HG02678 (cell line): Measurements from ENCODE around the gene UBE2Q1.
"Not testable (repeated sequence)": the region's sequence is repeated elsewhere in the genome, so short reads cannot be mapped to it uniquely, and the experiment has no call there.

ENCODE experiments used
- ATAC-seq: cut with Tn5 transposase; IDR thresholded peaks from one replicate; pipeline ENCODE4 v1.9.1; 2021; ENCODE audit warnings: mild to moderate bottlenecking, moderate library complexity; ENCODE audit not compliant: unreplicated experiment

The UBE2Q1 gene

DNA sequence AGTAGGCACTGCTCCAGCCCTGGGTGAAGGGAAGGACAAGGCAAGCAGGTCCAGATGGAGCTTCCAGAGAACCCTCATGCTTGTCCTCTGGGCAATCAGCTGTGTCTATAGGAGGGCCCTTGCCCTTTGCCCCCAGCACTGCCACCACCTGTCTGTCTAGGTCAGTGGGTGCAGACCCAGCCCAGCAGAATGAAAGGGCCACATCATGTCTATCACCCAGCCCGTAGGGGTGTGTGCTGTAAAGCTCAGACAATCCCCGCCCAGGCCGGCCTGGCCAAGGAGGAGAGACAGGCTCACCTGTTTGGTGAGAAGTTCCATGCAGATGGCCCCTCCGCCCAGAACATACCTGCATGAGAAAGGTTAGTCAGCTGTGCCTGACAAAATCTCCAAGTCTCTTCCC lies 7.0 kb downstream of the UBE2Q1 start:
- ATAC-seq: no peak

DNA sequence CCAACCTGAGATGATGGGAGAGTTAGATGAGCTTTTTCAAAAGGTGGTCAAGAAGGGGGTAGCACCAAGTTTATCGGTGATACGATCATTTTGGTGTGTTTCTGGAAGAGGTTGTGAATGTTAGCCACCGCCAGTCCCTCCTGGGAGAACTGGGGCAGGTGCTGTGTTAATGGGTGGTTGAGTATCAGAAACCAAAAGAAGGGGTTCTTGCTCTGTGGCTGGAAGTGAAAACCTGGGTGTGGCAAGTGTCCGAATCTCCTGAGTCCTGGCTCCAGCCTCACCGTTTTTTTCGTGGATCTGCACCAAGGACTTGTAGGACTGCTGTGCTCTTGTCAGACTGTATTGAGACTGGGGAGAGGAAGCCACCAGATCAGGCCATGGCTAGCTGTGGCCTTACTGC lies 7.8 kb downstream of the UBE2Q1 start:
- no peak for ATAC-seq

DNA sequence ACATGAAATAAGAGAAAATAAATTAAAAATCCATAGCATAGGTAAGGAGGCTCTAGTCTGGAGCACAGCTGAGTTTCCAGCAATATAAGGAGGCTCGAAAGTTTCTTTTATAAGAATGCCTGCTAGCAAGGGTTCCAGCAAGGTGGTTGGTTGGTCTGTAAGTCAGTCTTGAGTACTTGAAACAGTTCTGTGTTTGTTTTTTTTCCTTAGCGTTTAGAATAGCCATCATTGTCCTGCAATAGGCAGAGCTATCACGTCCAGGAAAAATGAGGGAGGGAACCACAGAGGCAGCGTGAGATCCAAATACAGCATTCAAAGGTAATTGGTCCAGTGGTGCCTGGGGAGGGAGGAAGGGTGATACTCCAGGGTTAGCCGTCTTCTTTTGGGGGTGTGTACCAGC lies 8.4 kb downstream of the UBE2Q1 start:
- no peak for ATAC-seq

DNA sequence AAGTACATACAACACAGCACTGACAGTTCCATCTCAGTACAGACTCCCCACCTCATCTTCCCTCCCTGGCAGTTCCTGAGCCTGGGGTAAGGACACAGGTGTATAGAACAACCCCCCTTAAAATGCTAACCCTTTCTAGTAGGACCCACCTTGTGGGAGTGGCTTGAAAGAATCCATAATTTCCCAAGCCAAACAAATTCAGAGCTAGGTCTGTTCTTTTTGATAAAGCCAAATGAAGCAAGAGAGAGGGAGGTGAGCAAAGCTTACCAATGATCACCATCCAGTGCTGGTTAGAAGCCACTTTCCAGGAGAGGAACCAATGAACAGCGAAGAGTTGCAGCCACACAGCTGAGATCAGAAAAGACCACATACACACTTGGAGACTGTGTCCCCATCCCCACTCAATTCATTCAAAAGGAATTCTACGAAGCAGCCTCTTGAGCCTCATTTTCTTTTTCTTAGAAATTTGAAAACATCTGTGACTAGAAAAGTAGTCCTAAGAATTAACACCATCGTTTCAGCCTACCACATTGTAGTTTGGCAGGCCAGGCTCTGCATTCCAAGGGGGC lies 9.2 kb downstream of the UBE2Q1 start:
- ATAC-seq: no peak

DNA sequence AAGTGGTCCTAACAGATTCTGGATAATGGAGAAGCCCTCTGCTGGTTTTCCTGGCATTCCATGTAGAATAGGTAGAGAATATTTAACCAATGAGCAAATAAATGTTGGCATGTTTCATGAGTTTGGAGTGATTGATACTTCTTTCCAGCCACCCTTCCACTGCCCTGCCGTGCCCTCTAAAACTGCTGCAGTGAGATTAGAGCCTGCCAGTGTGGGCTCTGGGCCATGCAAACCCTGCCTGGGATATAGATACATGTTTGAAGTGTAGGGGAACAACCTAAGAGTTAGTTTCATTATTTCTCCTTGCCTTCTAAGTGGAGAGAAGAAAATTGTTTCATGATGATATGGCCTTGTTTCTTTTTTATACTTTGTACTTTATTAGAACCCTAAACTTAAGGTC lies 10.4 kb downstream of the UBE2Q1 start:
- no peak for ATAC-seq

DNA sequence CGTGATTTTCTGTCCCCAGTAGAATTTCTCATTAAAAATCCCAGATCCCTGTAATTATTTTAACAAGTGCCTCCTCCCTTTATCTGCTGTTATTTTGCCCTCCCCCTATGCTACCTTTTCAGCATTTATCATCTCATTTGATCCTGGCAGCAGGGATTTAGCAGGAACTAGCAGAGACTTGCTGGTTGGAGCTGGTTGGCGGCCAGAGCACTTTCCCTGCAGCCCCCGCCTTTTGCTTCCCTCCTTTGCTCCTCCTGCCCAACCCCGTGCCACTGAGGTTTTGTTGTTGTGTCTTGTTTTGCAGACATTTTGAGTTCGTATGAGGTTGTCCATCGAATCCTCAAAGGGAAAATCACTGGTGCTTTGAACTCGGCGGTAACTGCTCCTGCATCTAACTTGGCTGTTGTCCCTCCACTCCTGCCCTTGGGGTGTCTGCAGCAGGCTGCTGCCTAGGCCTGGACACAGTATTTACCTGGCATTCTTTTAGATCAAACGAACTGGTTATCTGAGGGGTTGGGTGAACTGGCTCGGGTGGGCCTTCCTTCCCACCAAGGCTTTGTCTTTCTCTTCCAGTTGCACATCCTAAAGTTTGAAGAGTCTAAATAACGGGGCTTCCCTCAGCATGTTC lies 11.2 kb downstream of the UBE2Q1 start:
- no peak for ATAC-seq

DNA sequence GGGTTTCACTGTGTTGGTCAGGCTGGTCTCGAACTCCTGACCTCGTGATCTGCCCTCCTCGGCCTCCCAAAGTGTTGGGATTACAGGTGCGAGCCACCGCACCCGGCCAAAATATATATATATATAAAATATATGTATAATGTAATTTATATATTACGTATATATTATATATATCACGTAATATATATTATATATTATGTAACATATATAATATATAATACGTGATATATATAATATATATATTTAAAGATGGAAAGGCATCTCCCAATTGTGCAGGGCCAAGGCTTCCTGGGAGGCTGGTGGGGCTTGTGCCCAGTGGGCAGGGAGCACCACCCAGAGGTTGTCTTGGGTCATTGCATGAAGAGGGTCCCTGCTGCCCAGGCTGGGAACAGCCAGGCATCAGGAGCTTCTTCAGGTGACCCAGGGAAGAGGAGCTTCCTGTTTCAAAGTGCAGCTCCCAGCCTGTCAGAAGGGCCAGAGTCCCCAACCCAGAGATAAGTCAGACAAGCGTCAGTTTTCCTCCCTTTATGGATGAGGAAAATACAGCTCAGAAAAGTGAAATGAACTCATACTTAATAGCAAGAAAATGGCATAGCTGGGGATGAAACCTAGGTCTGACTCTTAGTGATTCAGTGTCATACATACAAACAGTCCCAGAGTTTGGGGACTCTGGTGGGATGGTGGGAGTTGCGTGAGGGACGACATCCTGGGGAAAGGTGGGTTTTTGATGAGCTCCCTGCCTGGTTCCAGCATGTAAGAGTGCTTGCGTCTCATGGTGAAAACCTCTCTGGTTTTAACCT lies 12.0 kb downstream of the UBE2Q1 start:
- ATAC-seq: no peak

DNA sequence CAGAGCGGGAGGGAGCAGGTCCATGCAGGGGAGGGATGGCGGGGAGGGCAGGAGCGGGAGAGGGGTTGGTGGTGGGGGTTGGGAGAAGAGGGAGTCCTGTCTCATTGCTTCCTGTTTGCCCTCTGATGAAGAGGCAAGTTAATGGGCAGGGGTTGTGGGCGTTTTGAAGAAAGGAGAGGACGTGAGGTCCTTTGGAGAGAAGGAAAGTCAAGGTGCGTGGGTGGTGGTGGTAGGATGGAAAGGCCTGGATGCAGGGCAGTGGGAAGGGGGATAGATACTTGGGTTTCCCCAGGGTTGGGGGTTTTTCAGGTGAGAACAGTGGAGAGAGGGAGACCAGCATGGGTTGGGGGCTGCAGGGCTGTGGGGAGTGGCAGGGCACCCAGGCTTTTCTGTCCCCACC lies 17.2 kb downstream of the UBE2Q1 start:
- no peak for ATAC-seq

DNA sequence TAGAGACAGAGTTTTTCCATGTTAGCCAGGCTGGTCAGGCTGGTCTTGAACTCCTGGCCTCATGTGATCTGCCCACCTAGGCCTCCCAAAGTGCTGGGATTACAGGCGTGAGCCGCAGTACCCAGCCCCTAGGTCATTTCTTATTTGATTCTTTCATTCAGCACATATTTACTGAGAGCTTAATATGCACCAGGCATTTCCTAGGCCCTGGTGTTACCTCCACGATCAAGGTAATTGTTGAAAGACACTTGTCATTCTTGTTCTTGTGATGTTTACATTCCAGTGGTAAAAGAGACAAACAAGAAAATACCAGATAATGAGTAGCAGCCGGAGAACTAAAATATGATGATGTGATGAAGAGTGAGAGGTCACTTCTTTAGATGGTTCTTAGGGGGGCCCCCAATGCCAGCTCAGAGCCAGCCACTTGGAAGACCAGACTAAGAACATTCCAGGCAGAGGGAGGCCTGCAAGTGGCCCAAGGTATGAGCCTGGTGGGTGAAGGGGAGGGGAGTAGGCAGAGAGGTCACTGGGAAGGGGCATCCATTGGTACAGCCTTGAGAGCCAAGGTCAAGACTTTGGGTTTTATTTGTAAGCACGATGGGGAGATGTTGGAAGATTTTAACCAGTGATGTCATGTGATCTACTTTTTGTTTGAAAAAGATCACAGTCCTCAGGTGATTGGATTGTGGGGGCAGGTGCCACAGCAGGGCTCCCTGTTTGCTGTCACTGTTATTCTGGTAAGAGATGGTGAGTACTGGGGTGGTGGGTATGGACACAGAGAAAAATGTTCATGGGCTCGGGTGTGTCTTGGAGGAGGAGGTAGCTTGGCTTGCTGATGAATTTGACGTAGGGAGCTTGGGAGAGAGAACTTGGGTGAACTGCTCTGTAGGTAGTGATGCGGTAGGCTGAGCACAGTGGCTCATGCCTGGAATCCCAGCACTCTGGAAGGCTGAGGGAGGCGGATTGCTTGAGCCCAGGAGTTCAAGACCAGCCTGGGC lies 18.7 kb downstream of the UBE2Q1 start:
- no peak for ATAC-seq

DNA sequence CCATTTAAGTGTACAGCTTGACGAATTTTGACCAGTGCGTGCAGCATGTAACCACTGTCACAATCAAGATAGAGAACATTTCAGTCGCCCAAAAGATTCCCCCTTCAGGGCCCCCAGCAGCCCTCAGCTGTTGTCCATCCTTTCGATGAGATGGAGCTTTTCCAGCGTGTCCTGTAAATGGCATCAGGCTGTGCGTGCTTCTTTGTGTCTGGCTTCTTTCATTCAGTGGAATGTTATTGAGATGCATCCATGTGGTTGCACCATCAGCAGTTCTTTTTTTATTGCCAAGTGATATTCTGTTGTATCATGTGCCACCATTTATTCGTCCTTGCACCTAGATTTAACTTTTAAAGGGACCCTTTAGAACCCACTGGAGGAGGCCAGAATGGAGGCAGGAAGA lies 21.9 kb downstream of the UBE2Q1 start:
- no peak for ATAC-seq

DNA sequence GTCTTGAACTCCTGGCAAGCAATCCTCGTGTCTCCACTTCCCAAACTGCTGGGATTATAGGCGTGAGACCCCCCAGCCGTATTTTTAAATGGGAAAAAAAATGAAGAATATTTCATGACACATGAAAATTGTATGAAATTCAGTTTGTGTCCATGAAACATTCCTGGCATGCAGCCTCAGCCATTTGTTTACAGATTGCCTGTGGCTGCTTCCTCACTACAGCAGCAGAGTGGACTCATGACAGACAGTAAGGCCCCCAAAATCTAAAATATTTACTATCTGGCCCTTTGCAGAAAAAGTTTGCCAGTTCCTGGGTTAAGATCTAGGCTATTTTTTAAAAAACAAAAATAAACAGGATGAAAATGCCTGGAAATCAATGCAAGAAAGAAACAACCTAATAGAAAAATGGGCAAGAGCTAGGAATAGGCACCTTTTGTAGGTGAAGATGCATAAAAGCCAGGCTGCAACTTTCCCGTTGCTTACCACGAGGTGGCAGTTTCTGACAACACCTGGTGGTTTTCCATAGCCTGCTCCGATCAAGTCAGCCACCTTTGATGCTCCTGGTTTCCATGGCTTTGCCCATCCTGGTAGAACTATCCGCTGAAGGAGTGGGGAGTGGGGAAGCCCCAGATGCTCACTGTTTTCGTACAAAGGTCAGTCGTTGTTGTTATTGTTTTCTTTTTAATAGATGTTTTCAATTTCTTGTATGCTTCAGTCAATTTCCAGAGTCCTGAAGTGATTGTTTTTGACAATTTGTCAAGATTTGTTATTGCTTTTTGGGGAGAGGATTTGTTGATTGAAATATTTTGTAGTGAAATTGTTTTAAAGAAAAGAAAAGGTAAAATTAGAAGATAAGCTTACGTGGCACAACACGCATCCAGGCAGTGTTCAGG lies 24.3 kb downstream of the UBE2Q1 start:
- ATAC-seq: no peak

DNA sequence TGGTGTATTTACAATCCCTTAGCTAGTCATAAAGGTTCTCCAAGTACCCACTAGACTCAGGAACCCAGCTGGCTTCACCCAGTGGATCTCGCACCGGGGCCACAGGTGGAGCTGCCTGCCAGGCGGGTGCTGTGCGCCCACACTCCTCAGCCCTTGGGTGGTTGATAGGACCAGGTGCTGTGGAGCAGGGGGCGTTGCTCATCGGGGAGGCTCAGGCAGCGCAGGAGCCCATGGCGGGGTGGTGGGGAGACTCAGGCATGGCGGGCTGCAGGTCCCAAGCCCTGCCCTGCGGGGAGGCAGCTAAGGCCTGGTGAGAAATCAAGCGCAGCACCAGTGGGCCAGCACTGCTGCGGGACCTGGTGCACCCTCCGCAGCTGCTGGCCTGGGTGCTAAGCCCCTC lies 26.5 kb downstream of the UBE2Q1 start:
- not testable (repeated sequence) for ATAC-seq

DNA sequence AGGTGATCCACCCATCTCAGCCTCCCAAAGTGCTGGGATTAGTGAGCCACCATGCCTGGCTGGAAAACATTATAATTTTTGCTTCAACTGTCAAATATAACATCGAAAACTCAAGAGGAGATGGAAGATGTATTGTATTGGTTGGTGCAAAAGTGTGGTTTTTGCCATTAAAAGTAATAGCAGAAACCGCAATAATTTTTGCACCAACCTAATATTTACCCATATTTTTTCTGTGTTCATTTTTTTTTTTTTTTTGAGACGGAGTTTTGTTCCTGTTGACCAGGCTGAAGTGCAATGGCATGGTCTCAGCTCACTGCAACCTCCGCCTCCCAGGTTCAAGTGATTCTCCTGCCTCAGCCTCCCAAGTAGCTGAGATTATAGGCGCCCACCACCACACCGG lies 29.2 kb downstream of the UBE2Q1 start:
- no peak for ATAC-seq

DNA sequence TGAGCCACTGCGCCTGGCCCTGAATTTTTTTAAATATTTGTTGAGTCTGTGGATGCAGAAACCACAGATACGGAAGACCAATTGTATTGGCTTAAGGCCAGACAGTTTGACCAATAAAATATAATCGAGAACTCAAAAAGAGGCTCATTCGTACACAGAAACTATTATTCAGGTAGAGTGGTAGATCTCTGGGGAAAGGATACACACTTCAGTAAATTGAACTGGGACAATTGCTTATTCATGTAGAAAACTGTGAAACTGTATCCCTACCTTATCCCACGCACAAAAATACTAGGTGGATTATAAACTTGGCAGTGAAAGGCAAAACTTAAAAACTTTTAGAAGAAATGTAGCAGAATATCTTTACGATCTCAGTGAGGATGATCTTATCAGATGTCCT lies 31.3 kb downstream of the UBE2Q1 start:
- ATAC-seq: no peak

DNA sequence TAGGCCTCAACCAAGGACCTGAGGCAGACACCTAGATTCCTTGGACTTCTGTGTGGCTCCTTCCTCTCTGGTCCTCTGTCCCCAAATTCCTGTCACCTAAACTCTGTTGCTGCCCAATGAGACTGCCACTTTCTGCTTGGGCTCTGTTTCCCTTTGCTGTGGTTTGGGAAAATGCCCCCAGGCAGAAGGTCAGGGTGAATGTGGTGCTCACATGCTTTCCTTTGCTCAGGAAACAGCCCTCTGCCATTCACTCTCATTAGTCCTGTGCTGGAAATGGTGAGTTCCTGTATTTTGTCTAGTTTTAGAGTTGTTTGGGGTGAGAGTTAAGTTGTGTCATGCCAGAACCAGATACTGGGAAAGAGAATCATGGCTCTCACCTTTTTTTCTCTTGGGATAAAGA lies 33.6 kb downstream of the UBE2Q1 start:
- ATAC-seq: no peak

DNA sequence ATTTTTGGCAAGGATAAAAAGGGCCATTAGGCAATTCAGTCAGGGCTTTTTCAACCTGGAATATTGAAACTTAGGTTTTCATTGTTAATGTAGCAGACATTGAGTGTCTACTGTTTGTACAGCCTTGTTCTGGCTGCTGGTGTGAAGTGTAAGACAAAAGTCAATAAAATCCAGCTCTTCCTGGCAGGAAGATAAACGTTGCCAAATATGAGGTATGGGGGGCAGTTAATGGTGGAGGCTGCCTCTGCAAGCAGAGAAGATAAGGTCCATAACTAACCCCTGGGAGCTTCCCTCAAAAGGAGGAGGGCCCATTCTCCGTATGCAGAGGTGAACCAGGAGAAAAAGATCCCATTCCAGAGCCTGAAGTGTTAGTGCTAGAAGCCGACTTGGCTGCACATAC lies 36.8 kb downstream of the UBE2Q1 start:
- no peak for ATAC-seq

DNA sequence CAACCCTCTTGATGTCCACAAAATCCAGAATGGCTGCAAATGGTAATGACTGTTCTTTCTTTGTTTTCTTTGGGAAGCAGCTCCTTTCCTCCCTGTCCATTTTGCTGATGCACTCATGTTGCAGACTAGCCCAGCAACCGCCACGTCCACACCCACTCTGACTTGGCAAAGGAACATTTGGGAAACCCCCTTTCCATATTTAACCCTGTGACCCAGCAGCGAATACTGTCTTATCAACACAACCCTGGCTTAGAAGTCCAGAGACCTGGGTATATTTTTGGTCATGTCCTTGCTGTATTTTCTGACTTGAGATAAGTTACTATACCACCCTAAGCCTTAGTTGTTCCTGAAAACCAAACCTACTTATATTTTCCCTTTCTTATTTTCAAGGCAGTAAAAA lies 38.1 kb downstream of the UBE2Q1 start:
- no peak for ATAC-seq

DNA sequence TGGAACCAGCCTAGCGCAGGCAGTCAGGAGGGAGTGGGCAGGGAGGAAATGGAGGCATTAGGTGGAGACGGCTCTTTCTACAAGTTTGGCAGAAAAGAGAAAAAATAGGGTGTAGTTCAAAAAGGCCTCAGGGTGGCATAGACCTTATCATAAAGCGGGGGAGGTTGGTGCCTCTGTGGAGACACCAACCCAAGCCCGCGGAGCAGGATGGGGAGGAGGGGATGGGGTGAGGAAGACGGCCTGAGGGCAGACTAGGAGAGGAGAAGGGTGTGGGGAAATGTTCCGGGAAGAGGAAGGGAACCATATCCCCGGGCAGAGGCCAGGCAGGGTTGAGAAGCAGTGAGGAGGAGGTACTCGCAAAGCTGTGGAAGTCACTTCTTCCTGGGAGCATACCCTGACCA lies 38.9 kb downstream of the UBE2Q1 start:
- ATAC-seq: no peak

DNA sequence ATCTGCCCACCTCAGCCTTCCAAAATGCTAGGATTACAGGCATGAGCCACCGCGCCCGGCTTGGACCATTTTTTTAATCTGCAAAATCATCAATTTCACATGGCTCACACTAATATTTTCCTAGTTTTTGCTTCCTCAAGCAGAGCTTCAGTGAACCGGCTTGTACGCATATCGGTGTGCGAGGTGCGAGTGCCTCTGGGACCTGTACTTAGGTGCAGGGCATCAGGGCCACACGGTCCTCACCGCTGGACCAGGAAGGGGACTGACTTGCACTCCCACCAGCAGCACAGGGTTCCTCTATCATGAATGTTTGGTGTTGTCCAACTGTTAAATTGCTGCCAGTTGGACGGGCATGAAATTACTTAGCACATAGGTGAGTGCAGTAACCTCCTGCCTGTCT lies 40.8 kb downstream of the UBE2Q1 start:
- ATAC-seq: no peak

DNA sequence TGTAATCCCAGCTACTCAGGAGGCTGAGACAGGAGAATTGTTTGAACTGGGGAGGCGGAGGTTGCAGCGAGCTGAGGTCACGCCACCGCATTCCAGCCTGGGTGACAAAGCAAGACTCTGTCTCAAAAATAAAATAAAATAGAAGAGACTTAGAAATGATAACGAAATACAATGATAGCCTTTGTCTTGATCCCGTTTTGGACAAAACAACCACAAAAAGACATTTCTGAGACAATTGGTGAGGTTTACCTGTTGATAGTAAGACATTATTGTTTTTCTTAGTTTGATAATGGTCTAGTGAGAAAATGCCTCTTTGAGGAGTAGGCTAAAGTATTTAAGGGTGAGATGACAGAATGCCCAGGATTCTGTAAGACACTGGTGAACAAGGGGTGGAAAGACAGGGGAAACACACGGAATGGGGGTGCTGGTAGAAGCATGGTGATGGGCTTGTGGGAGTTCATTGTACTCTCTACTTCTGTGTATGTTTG lies 44.4 kb downstream of the UBE2Q1 start:
- ATAC-seq: no peak
